AG08396 (cell line): Measurements from ENCODE around the gene CD37.
"Not testable (repeated sequence)": the region's sequence is repeated elsewhere in the genome, so short reads cannot be mapped to it uniquely, and the experiment has no call there.

ENCODE experiments used
- DNase-seq: peaks from one replicate; pipeline ENCODE4 v3.0.0; 2012; ENCODE audit warnings: low spot score, mixed read lengths

Gene CD37

GRCh38 chr19:49328741-49329140 lies 6.5 kb upstream of the CD37 start:
- DNase-seq, result no peak

- DNase-seq, result not testable (repeated sequence)
Observed at GRCh38 chr19:49331187-49331586, 4.0 kb upstream of the CD37 start.

- peak; percentile 72 for DNase-seq
Observed at GRCh38 chr19:49331616-49332055, 3.6 kb upstream of the CD37 start.

GRCh38 chr19:49332691-49333417 lies 2.4 kb upstream of the CD37 start:
- not testable (repeated sequence) for DNase-seq

- DNase-seq, result no peak
Observed at GRCh38 chr19:49333418-49333805, 1.8 kb upstream of the CD37 start.

GRCh38 chr19:49333811-49334288 lies 1.4 kb upstream of the CD37 start:
- DNase-seq, result no peak

GRCh38 chr19:49335784-49336481 lies 727 bp downstream of the CD37 start:
- DNase-seq, result no peak

GRCh38 chr19:49336482-49337266 lies 1.5 kb downstream of the CD37 start:
- no peak for DNase-seq

GRCh38 chr19:49337267-49338022 lies 2.2 kb downstream of the CD37 start:
- DNase-seq, result no peak

- no peak for DNase-seq
Observed at GRCh38 chr19:49338023-49338677, 2.9 kb downstream of the CD37 start.

- DNase-seq, result peak; percentile 61
Observed at GRCh38 chr19:49338691-49339300, 3.6 kb downstream of the CD37 start.

- DNase-seq, result peak; percentile 95
Observed at GRCh38 chr19:49339301-49340068, 4.3 kb downstream of the CD37 start.

GRCh38 chr19:49340069-49340864 lies 5.1 kb downstream of the CD37 start:
- DNase-seq, result peak; percentile 67

GRCh38 chr19:49340865-49341718 lies 5.9 kb downstream of the CD37 start:
- no peak for DNase-seq

- DNase-seq, result no peak
Observed at GRCh38 chr19:49342291-49342721, 7.1 kb downstream of the CD37 start.

- no peak for DNase-seq
Observed at GRCh38 chr19:49343123-49343522, 7.9 kb downstream of the CD37 start.

- no peak for DNase-seq
Observed at GRCh38 chr19:49344505-49345423, 9.6 kb downstream of the CD37 start.
